Kidney glomerular epithelial cell (primary cell): ENCODE data around the gene STX3.
A peak's percentile ranks its signal among the peaks of the same experiment; 100 is the strongest.
"Not testable (repeated sequence)": the region's sequence is repeated elsewhere in the genome, so short reads cannot be mapped to it uniquely, and the experiment has no call there.

Experiments used
- DNase-seq: peaks from one replicate; lab custom pipeline; 2025; lab: John Stamatoyannopoulos, UW

Gene STX3

GRCh38 chr11:59758401-59759037, 3.3 kb downstream of the STX3 start:
- DNase-seq, result no peak

- no peak for DNase-seq
Observed at GRCh38 chr11:59759900-59760299, 4.7 kb downstream of the STX3 start.

GRCh38 chr11:59760771-59761170, 5.6 kb downstream of the STX3 start:
- no peak for DNase-seq

- no peak for DNase-seq
Observed at GRCh38 chr11:59761993-59762392, 6.8 kb downstream of the STX3 start.

- no peak for DNase-seq
Observed at GRCh38 chr11:59765068-59765735, 10.0 kb downstream of the STX3 start.

GRCh38 chr11:59766542-59767224, 11.5 kb downstream of the STX3 start:
- no peak for DNase-seq

- no peak for DNase-seq
Observed at GRCh38 chr11:59767225-59767611, 12.0 kb downstream of the STX3 start.

- DNase-seq, result no peak
Observed at GRCh38 chr11:59769111-59769510, 13.9 kb downstream of the STX3 start.

GRCh38 chr11:59769828-59770227, 14.7 kb downstream of the STX3 start:
- no peak for DNase-seq

- DNase-seq, result no peak
Observed at GRCh38 chr11:59770319-59770718, 15.1 kb downstream of the STX3 start.

GRCh38 chr11:59770869-59771268, 15.7 kb downstream of the STX3 start:
- no peak for DNase-seq

GRCh38 chr11:59771605-59772004, 16.4 kb downstream of the STX3 start:
- no peak for DNase-seq

GRCh38 chr11:59773083-59773440, 17.9 kb downstream of the STX3 start:
- DNase-seq, result no peak

- DNase-seq, result peak; percentile 92
Observed at GRCh38 chr11:59776210-59777066, 21.3 kb downstream of the STX3 start.

- no peak for DNase-seq
Observed at GRCh38 chr11:59777104-59777503, 21.9 kb downstream of the STX3 start.

GRCh38 chr11:59778122-59778521, 22.9 kb downstream of the STX3 start:
- DNase-seq, result no peak

- no peak for DNase-seq
Observed at GRCh38 chr11:59779487-59779886, 24.3 kb downstream of the STX3 start.

- no peak for DNase-seq
Observed at GRCh38 chr11:59782080-59782479, 26.9 kb downstream of the STX3 start.

GRCh38 chr11:59783632-59784090, 28.5 kb downstream of the STX3 start:
- no peak for DNase-seq

GRCh38 chr11:59784441-59784840, 29.3 kb downstream of the STX3 start:
- DNase-seq, result not testable (repeated sequence)

- DNase-seq, result no peak
Observed at GRCh38 chr11:59785818-59786217, 30.6 kb downstream of the STX3 start.

- DNase-seq, result no peak
Observed at GRCh38 chr11:59787255-59787588, 32.0 kb downstream of the STX3 start.

- peak; percentile 33 for DNase-seq
Observed at GRCh38 chr11:59787816-59788215, 32.6 kb downstream of the STX3 start.
